Measurements from ENCODE around the gene OTX1.

DNA sequence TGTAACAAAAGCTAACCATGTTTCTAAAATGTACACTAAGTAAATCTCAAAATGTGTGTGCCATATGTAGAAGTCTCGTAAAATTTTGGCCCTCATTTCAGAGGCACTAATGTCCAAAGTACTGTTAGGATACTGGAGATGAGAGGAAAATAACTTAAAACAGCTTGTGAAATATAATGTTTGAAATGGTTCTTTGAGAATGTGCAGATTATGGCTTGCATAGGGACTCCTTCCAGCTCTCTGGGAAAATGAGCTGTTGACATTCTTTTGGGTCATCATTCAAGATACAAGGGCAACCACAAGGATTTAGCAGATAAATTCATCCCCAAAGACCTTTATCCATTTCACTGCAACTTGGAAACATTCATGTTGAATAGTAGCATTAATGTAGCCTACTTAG lies 38.1 kb upstream of the OTX1 start:
- no peak for TF ChIP-seq POLR2A (IDR thresholded peaks at IDR 0.05; ENCODE audit: low read depth, low read length)
- no peak for TF ChIP-seq POLR2AphosphoS5 (IDR thresholded peaks at IDR 0.05; ENCODE audit: low read depth, low read length)
- no peak for TF ChIP-seq TAF1 (IDR thresholded peaks at IDR 0.05; ENCODE audit: borderline replicate concordance, low read depth, low read length)

Data from GM12892 (cell line).